Measurements from ENCODE around the gene METAP1. TPM values are rescaled to one million over a fixed set of nuclear protein-coding genes. Genes with fewer than 3 reads are reported as not detected.

METAP1 gene
- total and polyA plus RNA-seq, 2 of the 8 experiments (the other 6 are each of a cell fraction or from before 2014, with no cell fraction given): 50.6 to 85.2 TPM

- ChIA-PET POLR2A (ENCODE audit: partially characterized antibody) (interaction anchor here (0.5 to 5.7 kb wide), 40 partner anchors 8 to 1150 kb away, joined by 3 to 106 read pairs (median 4); partner anchors contain the start of genes ADH5 and EIF4E), CTCF (ENCODE audit: partially characterized antibody) (interaction anchor here (0.6 to 2.6 kb wide), 32 partner anchors 10 to 540 kb away, joined by 3 to 20 read pairs (median 4); partner anchors contain the start of genes ADH5 and EIF4E)
- Histone ChIP-seq H3K4me2 (ENCODE audit: insufficient read depth in 1 of 2, low read depth in 2 of 2, low read length in 2 of 2) (peak overlapping the region; percentile 39 to 70), H3K4ac (replicated peaks; ENCODE audit: insufficient read length, low read depth, low read length) (no peak overlapping the region), H2BK120ac (replicated peaks; ENCODE audit: low read depth, low read length) (no peak overlapping the region), H3K27me3 (replicated peaks in 1 of 4; ENCODE audit: control insufficient read depth in 3 of 4, extremely low read depth in 1 of 4, insufficient read depth in 3 of 4, low read length in 3 of 4) (no peaks in the 10 kb centered on the region), H2BK5ac (ENCODE audit: low read depth, low read length) (no peak overlapping the region), H3K18ac (ENCODE audit: extremely low read depth, low read length) (no peak overlapping the region; the same call in 1 of the 2 replicates), H3K9me3 (ENCODE audit: insufficient read depth in 2 of 2, low read depth in 1 of 2, low read length in 1 of 2) (peaks cover 0 to 5% of the 10 kb centered on the region in 2 experiments; a peak in 1 of 4 replicates), H3K23me2 (ENCODE audit: low read depth, low read length) (peaks cover 5% of the 10 kb centered on the region; the same call in 1 of the 2 replicates), H3K9ac (replicated peaks in 1 of 4; ENCODE audit: extremely low read depth in 1 of 4, low read depth in 3 of 4, low read length in 3 of 4) (peak overlapping the region in 3 of 4 experiments; percentile 20 to 62 (median 31); a peak in 2 of 7 replicates), H4K8ac (ENCODE audit: extremely low read depth, insufficient read depth, low read length) (no peak overlapping the region), H3K4me3 (ENCODE audit: extremely low read depth in 1 of 4, insufficient read depth in 2 of 4, low read depth in 3 of 4, low read length in 4 of 4) (peak overlapping the region; percentile 27 to 57 (median 48); a peak in 7 of 8 replicates), H2BK12ac (ENCODE audit: low read depth, low read length) (no peak overlapping the region), H2AFZ (ENCODE audit: low read length) (peak overlapping the region; percentile 59), H2AK5ac (ENCODE audit: low read depth, low read length) (no peak overlapping the region), H2BK20ac (ENCODE audit: low read length) (no peak overlapping the region), H3K27ac (ENCODE audit: low read depth, low read length) (no peak overlapping the region), H3K56ac (replicated peaks; ENCODE audit: insufficient read length, low read depth, low read length) (no peak overlapping the region), H3K4me1 (replicated peaks in 1 of 4; ENCODE audit: control insufficient read depth in 3 of 4, insufficient read depth in 4 of 4, low read length in 3 of 4) (peaks cover 0 to 5% (median 0%) of the 10 kb centered on the region in 4 experiments; a peak in 3 of 7 replicates), H3K79me2 (ENCODE audit: control insufficient read depth in 1 of 2, insufficient read depth in 2 of 2, low read length in 2 of 2) (peaks cover 26 to 37% of the 10 kb centered on the region in 2 experiments), H4K91ac (replicated peaks; ENCODE audit: insufficient read length, low read length) (no peak overlapping the region), H3K79me1 (ENCODE audit: low read depth, low read length) (no peaks in the 10 kb centered on the region), H3K23ac (ENCODE audit: insufficient read length) (no peak overlapping the region), H4K20me1 (replicated peaks in 1 of 2; ENCODE audit: control insufficient read depth in 1 of 2, insufficient read depth in 2 of 2, low read length in 2 of 2) (peaks cover 8 to 11% of the 10 kb centered on the region in 2 experiments), H2BK15ac (ENCODE audit: low read length) (no peak overlapping the region), H4K5ac (ENCODE audit: insufficient read length, low read depth, low read length) (no peak overlapping the region), H3K36me3 (ENCODE audit: control insufficient read depth in 2 of 4, insufficient read depth in 4 of 4, low read length in 3 of 4) (no peaks in the 10 kb centered on the region), H3K14ac (ENCODE audit: insufficient read length) (no peak overlapping the region)
- 60% methylated on average over 17 of the region's 17 CpGs; no CpG with 5 or more reads in 1 of the 2 experiments for WGBS, 2 experiments (ENCODE audit: extremely low coverage in 1 of 2, insufficient coverage in 1 of 2, insufficient read length in 1 of 2, insufficient replicate concordance in 2 of 2, low coverage in 1 of 2, low lambda C conversion rate in 2 of 2, missing lambda C conversion rate in 1 of 2)
- TF ChIP-seq NANOG (IDR thresholded peaks at IDR 0.05; ENCODE audit: insufficient read depth, low read depth, low read length, poor library complexity, severe bottlenecking) (no peak), RBBP5 (IDR thresholded peaks at IDR 0.05; ENCODE audit: borderline replicate concordance, low read depth, low read length) (no peak; the same call in 1 of the 2 replicates), CTBP2 (IDR thresholded peaks at IDR 0.05; ENCODE audit: borderline replicate concordance, insufficient read depth, insufficient read length, low read length) (no peak), SIN3A (conservative IDR thresholded peaks at IDR 0.05 in 1 of 2, IDR thresholded peaks at IDR 0.05 in 1 of 2; ENCODE audit: low read depth in 1 of 2, low read length in 2 of 2) (peak in 1 of 2 experiments; percentile 81; a peak in 1 of 4 replicates)
- FAIRE-seq: no peak
- no peak for DNase-seq (ENCODE audit: low read depth in 1 of 2, low spot score in 2 of 2)
These were observed 893 bp upstream of the METAP1 start for GRCh38 chr4:98994474-98995182.
